ENCODE data around the gene REXO5.

GRCh38 chr16:20854963-20855362, 48.6 kb downstream of the REXO5 start:
- TF ChIP-seq CTCF (IDR thresholded peaks at IDR 0.05) (no peak), EP300 (IDR thresholded peaks at IDR 0.05) (no peak)
